Endothelial cell of umbilical vein (primary cell): ENCODE measurements around the gene ASB13. TPM values are rescaled to one million over a fixed set of nuclear protein-coding genes. Genes with fewer than 3 reads are reported as not detected.

Experiments
- BruUV-seq: library from RNA; stranded (reverse); fragments of 400-500 nt; replicated peaks from 2 replicates; lab custom pipeline; 2021; lab: Mats Ljungman, UMichigan
- CTCF ChIA-PET: fragments of 300-600, 350-600 bp; sonication (Branson Sonifier 250); formaldehyde crosslinking; loops from one replicate; lab custom pipeline; 2021; ENCODE audit warnings: antibody characterized with exemption, inconsistent platforms; lab: Charles Lee
- POLR2A ChIA-PET: fragments of 300-600, 350-600 bp; sonication (Branson Sonifier 250); formaldehyde crosslinking; loops from one replicate; lab custom pipeline; 2021; ENCODE audit warnings: antibody characterized with exemption, inconsistent platforms; lab: Charles Lee
- DNase-seq: peaks from one replicate; pipeline ENCODE4 v3.0.0-alpha.2; 2011; ENCODE audit warnings: low read depth, low spot score
- FAIRE-seq: peaks from 2 replicates; lab custom pipeline; 2011; peaks lifted over from hg19 to GRCh38; lab: Jason Lieb, UNC
- H2AFZ ChIP-seq: 2 replicates; pipeline ENCODE4 v1.6.0; 2012; ENCODE audit warnings: low read depth, low read length, control low read depth, inconsistent platforms
- H3K27ac ChIP-seq: 2 replicates; pipeline ENCODE4 v1.5.1; 2011; ENCODE audit warnings: low read depth, mild to moderate bottlenecking, control low read depth, low read length, moderate library complexity; ENCODE audit not compliant: insufficient read depth
- H3K27me3 ChIP-seq, 2 experiments: 2 replicates each; pipeline versions ENCODE4 v1.6.0 to v1.6.1; 2011; ENCODE audit warnings: low read length in 2 of 2, mixed read lengths in 1 of 2; ENCODE audit not compliant: control insufficient read depth in 2 of 2, insufficient read depth in 2 of 2
- H3K36me3 ChIP-seq, 2 experiments: 2 replicates in 1 of 2; 3 replicates in 1 of 2; pipeline ENCODE4 v1.5.1; 2011; ENCODE audit warnings: low read length in 2 of 2, mild to moderate bottlenecking in 1 of 2, moderate library complexity in 1 of 2; ENCODE audit not compliant: control insufficient read depth in 2 of 2, insufficient read depth in 2 of 2; ENCODE audit errors: extremely low read depth in 1 of 2
- H3K4me1 ChIP-seq: 3 replicates; pipeline ENCODE4 v1.5.1; 2011; ENCODE audit warnings: mild to moderate bottlenecking, low read length; ENCODE audit not compliant: control insufficient read depth, insufficient read depth; ENCODE audit errors: extremely low read depth
- H3K4me2 ChIP-seq: 2 replicates; pipeline ENCODE4 v1.6.1; 2011; ENCODE audit warnings: low read length, control low read depth, mixed read lengths; ENCODE audit not compliant: insufficient read depth
- H3K4me3 ChIP-seq, 3 experiments: fragments of 200-600 bp in 1 of 3; sonication (generic), shearing (Covaris generic) in 1 of 3; replicated peaks in 1 of 3; 2 replicates each; pipeline ENCODE4 v1.5.1; 2011 to 2016; ENCODE audit warnings: control low read depth in 3 of 3, low read length in 3 of 3, mild to moderate bottlenecking in 2 of 3, inconsistent platforms in 1 of 3, low read depth in 1 of 3, moderate library complexity in 1 of 3; ENCODE audit not compliant: insufficient read depth in 1 of 3
- H3K79me2 ChIP-seq: 2 replicates; pipeline ENCODE4 v1.6.0; 2012; ENCODE audit warnings: low read length, inconsistent platforms; ENCODE audit not compliant: control insufficient read depth, insufficient read depth
- H3K9ac ChIP-seq: replicated peaks from 2 replicates; pipeline ENCODE3; 2011; ENCODE audit warnings: low read length, control low read depth; ENCODE audit not compliant: insufficient read depth; ENCODE audit errors: extremely low read depth
- H3K9me1 ChIP-seq: replicated peaks from 3 replicates; pipeline ENCODE4 v1.6.0; 2011; ENCODE audit warnings: mild to moderate bottlenecking, low read length; ENCODE audit not compliant: control insufficient read depth, insufficient read depth; ENCODE audit errors: extremely low read depth
- H3K9me3 ChIP-seq: replicated peaks from 2 replicates; pipeline ENCODE4 v1.5.1; 2012; ENCODE audit warnings: low read length, inconsistent platforms; ENCODE audit not compliant: control insufficient read depth, insufficient read depth
- H4K20me1 ChIP-seq: replicated peaks from 2 replicates; pipeline ENCODE3; 2011; ENCODE audit warnings: mild to moderate bottlenecking, low read length; ENCODE audit not compliant: control insufficient read depth, insufficient read depth; ENCODE audit errors: extremely low read depth
- CTCF ChIP-seq, 2 donors: IDR thresholded peaks; 1 replicate in 1 of 2; 2 replicates in 1 of 2; pipeline ENCODE4 v1.5.1; 2011; ENCODE audit warnings: low read length in 2 of 2, mild to moderate bottlenecking in 2 of 2, moderate library complexity in 2 of 2, control low read depth in 1 of 2, inconsistent platforms in 1 of 2, low read depth in 1 of 2; ENCODE audit not compliant: insufficient read depth in 1 of 2; ENCODE audit errors: extremely low read depth in 1 of 2
- EZH2 ChIP-seq: IDR thresholded peaks from 2 replicates; pipeline ENCODE4 v1.6.1; 2012; ENCODE audit warnings: borderline replicate concordance, low read depth, mild to moderate bottlenecking, moderate library complexity, low read length, inconsistent platforms; ENCODE audit not compliant: severe bottlenecking
- FOS ChIP-seq: IDR thresholded peaks from 2 replicates; pipeline ENCODE4 v1.6.1; 2011; ENCODE audit warnings: mild to moderate bottlenecking, low read length, moderate library complexity, borderline replicate concordance; ENCODE audit not compliant: insufficient read depth
- GATA2 ChIP-seq: IDR thresholded peaks from 2 replicates; pipeline ENCODE4 v1.7.0; 2011; ENCODE audit warnings: low read depth, mild to moderate bottlenecking, moderate library complexity, mixed read lengths, low read length; ENCODE audit not compliant: insufficient read length, insufficient read depth
- JUN ChIP-seq: IDR thresholded peaks from 2 replicates; pipeline ENCODE4 v1.6.1; 2011; ENCODE audit warnings: borderline replicate concordance, low read depth; ENCODE audit not compliant: insufficient read length, insufficient read depth
- MAX ChIP-seq: IDR thresholded peaks from 2 replicates; pipeline ENCODE4 v1.6.1; 2011; ENCODE audit not compliant: insufficient read depth, insufficient read length
- MYC ChIP-seq: IDR thresholded peaks from one replicate; pipeline ENCODE4 v1.6.1; 2011; ENCODE audit warnings: mild to moderate bottlenecking, low read depth, low read length
- POLR2A ChIP-seq: IDR thresholded peaks from 2 replicates; pipeline ENCODE4 v1.6.1; 2012; ENCODE audit warnings: low read depth, mild to moderate bottlenecking, control low read depth, low read length
- POLR2AphosphoS5 ChIP-seq: IDR thresholded peaks from 2 replicates; pipeline ENCODE4 v1.6.1; 2012; ENCODE audit warnings: low read depth, mild to moderate bottlenecking, control low read depth, low read length, moderate library complexity; ENCODE audit not compliant: insufficient read depth
- dilution Hi-C: fragments of 300-500 bp; cut with MboI; formaldehyde crosslinking; loops from one replicate; pipeline ENCODE4 v1.15.0; 2019; ENCODE audit warnings: low sequenced_read_pairs; ENCODE audit not compliant: extremely low pct_ligation_motif_present
- intact Hi-C: fragments of 100-400 bp; cut with micrococcal nuclease; formaldehyde crosslinking; loops from one replicate; pipeline ENCODE4 v1.10.0; 2022
- polyA plus RNA-seq, 4 experiments: library from polyadenylated mRNA; depleted of rRNA in 3 of 4; stranded (reverse) in 3 of 4; unstranded in 1 of 4; fragments of >200 nt; gene quantifications; 2 replicates each; pipeline versions ENCODE4 v1.2.1 to v1.2.3, GENCODE V29; 2011 to 2012; ENCODE audit warnings: missing spikeins in 1 of 4
- total RNA-seq: library from RNA; stranded (reverse); gene quantifications from 2 replicates; pipeline ENCODE4 v1.2.3, GENCODE V29; 2021

The ASB13 gene
- total and polyA plus RNA-seq, 2 donors (not counting 3 experiments of a cell fraction or from before 2014, with no cell fraction given) = 6.3 to 7.3 TPM

- no peaks in the 10 kb centered on the region for H3K9me1 ChIP-seq
- no peak for TF ChIP-seq GATA2
- no peak for TF ChIP-seq MYC
- TF ChIP-seq POLR2AphosphoS5 = no peak
- no peak for TF ChIP-seq POLR2A
- no peak for TF ChIP-seq MAX
- TF ChIP-seq CTCF (IDR thresholded peaks at IDR 0.05; ENCODE audit: extremely low read depth in 1 of 2, insufficient read depth in 1 of 2, low read depth in 1 of 2, low read length in 2 of 2) = no peak
- TF ChIP-seq FOS = no peak
- no peak for TF ChIP-seq EZH2
- no peak for TF ChIP-seq JUN
- H3K9me3 ChIP-seq = no peaks in the 10 kb centered on the region
- BruUV-seq = no TSS peak
- H3K27ac ChIP-seq = no peak overlapping the region
- H3K4me1 ChIP-seq = peaks cover 2% of the 10 kb centered on the region
- H3K36me3 ChIP-seq = no peaks in the 10 kb centered on the region
- H3K27me3 ChIP-seq = no peaks in the 10 kb centered on the region
- H3K9ac ChIP-seq = no peak overlapping the region
- H2AFZ ChIP-seq = no peak overlapping the region
- DNase-seq (no peak), FAIRE-seq (no peak)
- dilution Hi-C loops (no loop called here), intact Hi-C loops (no loop called here)
- peaks cover 81% of the 10 kb centered on the region for H3K79me2 ChIP-seq
- no peak overlapping the region for H3K4me2 ChIP-seq
- CTCF ChIA-PET = interaction anchor here (0.6 to 1.2 kb wide), 2 partner anchors 13 to 225 kb away, joined by 3 read pairs; no protein-coding TSS in a partner anchor
- peaks cover 6% of the 10 kb centered on the region for H4K20me1 ChIP-seq
- H3K4me3 ChIP-seq = no peak overlapping the region
- POLR2A ChIA-PET = interaction anchor here (0.6 kb wide), 1 partner anchor 26 kb away, joined by 9 read pairs; no protein-coding TSS in a partner anchor
Measured at GRCh38 chr10:5691786-5692185, 25.4 kb upstream of the ASB13 start.
